Activated T-helper 17 cell treated with anti-CD3 and anti-CD28 coated beads, Interleukin-2, amount 50 U/mL, for 72 hours (primary cell): Measurements from ENCODE around the gene HSFX3. TPM values are rescaled to one million over a fixed set of nuclear protein-coding genes. Genes with fewer than 3 reads are reported as not detected.
"Not testable (repeated sequence)": the region's sequence is repeated elsewhere in the genome, so short reads cannot be mapped to it uniquely, and the experiment has no call there.

Source experiments
- ATAC-seq: fragments of 150-1000 bp; cut with Tn5 transposase; replicated peaks from 2 replicates; pipeline ENCODE4 v1.10.0; 2021; ENCODE audit warnings: mild to moderate bottlenecking, moderate library complexity
- H3K27ac Mint-ChIP-seq: one replicate; pipeline ENCODE4 v1.8.0; 2022; ENCODE audit warnings: mixed read lengths
- H3K27me3 Mint-ChIP-seq: one replicate; pipeline ENCODE4 v1.8.0; 2022; ENCODE audit warnings: mixed read lengths
- H3K36me3 Mint-ChIP-seq: one replicate; pipeline ENCODE4 v1.8.0; 2022; ENCODE audit warnings: low read depth, mild to moderate bottlenecking, mixed read lengths
- H3K4me1 Mint-ChIP-seq: one replicate; pipeline ENCODE4 v1.8.0; 2022; ENCODE audit warnings: mixed read lengths
- H3K4me3 Mint-ChIP-seq: one replicate; pipeline ENCODE4 v1.8.0; 2022; ENCODE audit warnings: mild to moderate bottlenecking, mixed read lengths
- H3K9me3 Mint-ChIP-seq: one replicate; pipeline ENCODE4 v1.8.0; 2022; ENCODE audit warnings: mixed read lengths
- total RNA-seq, 2 donors: library from RNA; stranded (reverse); gene quantifications; one replicate each; pipeline ENCODE4 v1.2.3, GENCODE V29; 2022

Gene HSFX3
- total RNA-seq, 2 donors from 2014 or later, result not detected

- H3K36me3 Mint-ChIP-seq, H3K4me1 Mint-ChIP-seq, H3K4me3 Mint-ChIP-seq: not testable (repeated sequence)
Observed at GRCh38 chrX:149555251-149555650, 5.5 kb upstream of the HSFX3 start.

GRCh38 chrX:149551939-149552248 is 2.2 kb upstream of the HSFX3 start:
- not testable (repeated sequence) for H3K9me3 Mint-ChIP-seq, H3K4me3 Mint-ChIP-seq, H3K4me1 Mint-ChIP-seq, H3K27ac Mint-ChIP-seq, H3K27me3 Mint-ChIP-seq, H3K36me3 Mint-ChIP-seq
- peak; percentile 40 for ATAC-seq

More at GRCh38 chrX:149555251-149555650, 5.5 kb upstream of the HSFX3 start:
- not testable (repeated sequence) for ATAC-seq, H3K27ac Mint-ChIP-seq, H3K27me3 Mint-ChIP-seq, H3K9me3 Mint-ChIP-seq

GRCh38 chrX:149551245-149551938 is 1.7 kb upstream of the HSFX3 start:
- not testable (repeated sequence) for H3K4me3 Mint-ChIP-seq, H3K36me3 Mint-ChIP-seq, H3K27ac Mint-ChIP-seq, H3K9me3 Mint-ChIP-seq, H3K4me1 Mint-ChIP-seq, H3K27me3 Mint-ChIP-seq
- ATAC-seq, result peak; percentile 63

GRCh38 chrX:149550454-149550853 is 730 bp upstream of the HSFX3 start:
- not testable (repeated sequence) for H3K36me3 Mint-ChIP-seq, H3K27me3 Mint-ChIP-seq, H3K4me1 Mint-ChIP-seq, H3K27ac Mint-ChIP-seq, H3K9me3 Mint-ChIP-seq, H3K4me3 Mint-ChIP-seq
- peak; percentile 8 for ATAC-seq

GRCh38 chrX:149547782-149548181 is 1.9 kb downstream of the HSFX3 start:
- H3K9me3 Mint-ChIP-seq, H3K27ac Mint-ChIP-seq, ATAC-seq, H3K4me1 Mint-ChIP-seq, H3K27me3 Mint-ChIP-seq, H3K4me3 Mint-ChIP-seq: not testable (repeated sequence)
- H3K36me3 Mint-ChIP-seq, result peaks cover 14% of the 10 kb centered on the region

GRCh38 chrX:149546962-149547361 is 2.8 kb downstream of the HSFX3 start:
- not testable (repeated sequence) for H3K4me3 Mint-ChIP-seq, H3K4me1 Mint-ChIP-seq, H3K27me3 Mint-ChIP-seq, H3K27ac Mint-ChIP-seq, H3K9me3 Mint-ChIP-seq
- peaks cover 16% of the 10 kb centered on the region for H3K36me3 Mint-ChIP-seq
- ATAC-seq, result peak; percentile 39

GRCh38 chrX:149545545-149546543 is 3.9 kb downstream of the HSFX3 start:
- not testable (repeated sequence) for H3K9me3 Mint-ChIP-seq, H3K27ac Mint-ChIP-seq, H3K4me1 Mint-ChIP-seq, H3K27me3 Mint-ChIP-seq, ATAC-seq, H3K4me3 Mint-ChIP-seq
- peaks cover 25% of the 10 kb centered on the region for H3K36me3 Mint-ChIP-seq

GRCh38 chrX:149541521-149542047 is 8.1 kb downstream of the HSFX3 start:
- ATAC-seq, result no peak
- peak overlapping the region; percentile 82 for H3K4me3 Mint-ChIP-seq
- H3K4me1 Mint-ChIP-seq, result no peaks in the 10 kb centered on the region
- no peaks in the 10 kb centered on the region for H3K9me3 Mint-ChIP-seq
- peak overlapping the region; percentile 97 for H3K27ac Mint-ChIP-seq
- H3K36me3 Mint-ChIP-seq, result peaks cover 37% of the 10 kb centered on the region
- H3K27me3 Mint-ChIP-seq, result no peaks in the 10 kb centered on the region

- H3K36me3 Mint-ChIP-seq, result peaks cover 34% of the 10 kb centered on the region
Observed at GRCh38 chrX:149540621-149541520, 8.9 kb downstream of the HSFX3 start, which contains the start of gene EOLA1. EOLA1 (plus strand) TSS chrX:149541012; CDS start chrX:149545631, 4,619 bp downstream.

GRCh38 chrX:149540131-149540620 is 9.5 kb downstream of the HSFX3 start:
- peak; percentile 54 for ATAC-seq
- no peaks in the 10 kb centered on the region for H3K9me3 Mint-ChIP-seq
- peak overlapping the region; percentile 82 for H3K4me3 Mint-ChIP-seq
- no peaks in the 10 kb centered on the region for H3K4me1 Mint-ChIP-seq
- peaks cover 29% of the 10 kb centered on the region for H3K36me3 Mint-ChIP-seq
- H3K27me3 Mint-ChIP-seq, result no peaks in the 10 kb centered on the region
- H3K27ac Mint-ChIP-seq, result peak overlapping the region; percentile 97

More at GRCh38 chrX:149540621-149541520, 8.9 kb downstream of the HSFX3 start, which contains the start of gene EOLA1:
- no peaks in the 10 kb centered on the region for H3K9me3 Mint-ChIP-seq
- H3K27ac Mint-ChIP-seq, result peak within 1 kb of the TSS; percentile 97
- no peaks in the 10 kb centered on the region for H3K4me1 Mint-ChIP-seq
- H3K4me3 Mint-ChIP-seq, result peak within 1 kb of the TSS; percentile 82
- ATAC-seq, result peak; percentile 86
- H3K27me3 Mint-ChIP-seq, result no peaks in the 10 kb centered on the region

- no peaks in the 10 kb centered on the region for H3K4me1 Mint-ChIP-seq
- peak overlapping the region; percentile 97 for H3K27ac Mint-ChIP-seq
- peaks cover 24% of the 10 kb centered on the region for H3K36me3 Mint-ChIP-seq
- peak overlapping the region; percentile 82 for H3K4me3 Mint-ChIP-seq
- H3K9me3 Mint-ChIP-seq, result no peaks in the 10 kb centered on the region
- H3K27me3 Mint-ChIP-seq, result no peaks in the 10 kb centered on the region
- peak; percentile 46 for ATAC-seq
Observed at GRCh38 chrX:149539283-149540130, 10.2 kb downstream of the HSFX3 start.

GRCh38 chrX:149537474-149537873 is 12.2 kb downstream of the HSFX3 start:
- not testable (repeated sequence) for ATAC-seq, H3K9me3 Mint-ChIP-seq, H3K27me3 Mint-ChIP-seq, H3K4me1 Mint-ChIP-seq, H3K4me3 Mint-ChIP-seq, H3K27ac Mint-ChIP-seq
- H3K36me3 Mint-ChIP-seq, result peaks cover 25% of the 10 kb centered on the region

GRCh38 chrX:149534926-149535602 is 14.7 kb downstream of the HSFX3 start:
- not testable (repeated sequence) for H3K27ac Mint-ChIP-seq, H3K4me3 Mint-ChIP-seq, H3K4me1 Mint-ChIP-seq, ATAC-seq, H3K9me3 Mint-ChIP-seq, H3K27me3 Mint-ChIP-seq
- H3K36me3 Mint-ChIP-seq, result peaks cover 22% of the 10 kb centered on the region
